Lung (tissue), 12 donors: ENCODE results near the gene SS18L1. TPM values are rescaled to one million over a fixed set of nuclear protein-coding genes. Genes with fewer than 3 reads are reported as not detected.

Experiments
- ATAC-seq: fragments of 200-7000 bp; cut with Tn5 transposase; one replicate; pipeline ENCODE4 v1.9.1; 2020; ENCODE audit warnings: moderate number of reproducible peaks; ENCODE audit not compliant: insufficient read depth, low FRiP score
- DNase-seq, 3 donors: peaks; one replicate each; pipeline ENCODE4 v3.0.0-alpha.2; 2013 to 2017
- H3K27ac ChIP-seq, 2 donors: one replicate each; pipeline ENCODE4 v1.5.1; 2013; ENCODE audit warnings: mild to moderate bottlenecking in 2 of 2, moderate library complexity in 2 of 2, control low read depth in 1 of 2, inconsistent platforms in 1 of 2, low read depth in 1 of 2, low read length in 1 of 2
- H3K27me3 ChIP-seq, 3 donors: one replicate each; pipeline ENCODE4 v1.5.1; 2013; ENCODE audit warnings: low read length in 2 of 3; ENCODE audit not compliant: control insufficient read depth in 3 of 3, insufficient read depth in 3 of 3
- H3K36me3 ChIP-seq, 4 donors: one replicate each; pipeline ENCODE4 v1.5.1; 2013; ENCODE audit warnings: low read length in 4 of 4, mild to moderate bottlenecking in 1 of 4, moderate library complexity in 1 of 4; ENCODE audit not compliant: control insufficient read depth in 4 of 4, insufficient read depth in 4 of 4
- H3K4me1 ChIP-seq, 5 donors: one replicate each; pipeline ENCODE4 v1.5.1; 2013; ENCODE audit warnings: low read length in 5 of 5, mild to moderate bottlenecking in 2 of 5, moderate library complexity in 1 of 5; ENCODE audit not compliant: control insufficient read depth in 5 of 5, insufficient read depth in 5 of 5
- H3K4me3 ChIP-seq: one replicate; pipeline ENCODE4 v1.5.1; 2013; ENCODE audit warnings: mild to moderate bottlenecking, control low read depth, moderate library complexity
- H3K9ac ChIP-seq, 2 donors: one replicate each; pipeline ENCODE4 v1.5.1; 2013; ENCODE audit warnings: low read length in 2 of 2, control low read depth in 1 of 2; ENCODE audit not compliant: insufficient read depth in 1 of 2
- H3K9me3 ChIP-seq, 4 donors: one replicate each; pipeline ENCODE4 v1.5.1; 2013; ENCODE audit warnings: low read length in 3 of 4, mild to moderate bottlenecking in 1 of 4, moderate library complexity in 1 of 4; ENCODE audit not compliant: control insufficient read depth in 4 of 4, insufficient read depth in 3 of 4
- WGBS, 2 donors: extraction: QIAGEN DNeasy Blood & Tissue Kit; methylation state at CpG; one replicate each; pipeline ENCODE4 v1.1.7; 2013; 5-methylcytosine and 5-hydroxymethylcytosine counted together
- polyA plus RNA-seq, 2 donors: library from polyadenylated mRNA; stranded (reverse); fragments of 200-250 nt; gene quantifications; one replicate each; pipeline ENCODE4 v1.2.1, GENCODE V29; 2013
- total RNA-seq, 2 donors: library from RNA; depleted of rRNA in 1 of 2; stranded (reverse); fragments of >200 nt in 1 of 2; gene quantifications; one replicate each; pipeline ENCODE4 v1.2.1, GENCODE V29; 2014 to 2021
- TF ChIP-seq, protein P1 (sequence below): IDR thresholded peaks from 2 replicates; pipeline ENCODE4 v1.5.1; 2012; ENCODE audit warnings: mild to moderate bottlenecking; ENCODE audit errors: control extremely low read depth, extremely low read depth
- donor health status: control.
- donor health status: control.
- donor health status: Bipolar disorder and iron deficiency.
- donor health status: healthy.
- donor health status: DM: yes; HTN: yes; CAD: no.

The SS18L1 gene
- total and polyA plus RNA-seq, 4 donors: 7.2 to 24.1 (median 14.9) TPM

DNA sequence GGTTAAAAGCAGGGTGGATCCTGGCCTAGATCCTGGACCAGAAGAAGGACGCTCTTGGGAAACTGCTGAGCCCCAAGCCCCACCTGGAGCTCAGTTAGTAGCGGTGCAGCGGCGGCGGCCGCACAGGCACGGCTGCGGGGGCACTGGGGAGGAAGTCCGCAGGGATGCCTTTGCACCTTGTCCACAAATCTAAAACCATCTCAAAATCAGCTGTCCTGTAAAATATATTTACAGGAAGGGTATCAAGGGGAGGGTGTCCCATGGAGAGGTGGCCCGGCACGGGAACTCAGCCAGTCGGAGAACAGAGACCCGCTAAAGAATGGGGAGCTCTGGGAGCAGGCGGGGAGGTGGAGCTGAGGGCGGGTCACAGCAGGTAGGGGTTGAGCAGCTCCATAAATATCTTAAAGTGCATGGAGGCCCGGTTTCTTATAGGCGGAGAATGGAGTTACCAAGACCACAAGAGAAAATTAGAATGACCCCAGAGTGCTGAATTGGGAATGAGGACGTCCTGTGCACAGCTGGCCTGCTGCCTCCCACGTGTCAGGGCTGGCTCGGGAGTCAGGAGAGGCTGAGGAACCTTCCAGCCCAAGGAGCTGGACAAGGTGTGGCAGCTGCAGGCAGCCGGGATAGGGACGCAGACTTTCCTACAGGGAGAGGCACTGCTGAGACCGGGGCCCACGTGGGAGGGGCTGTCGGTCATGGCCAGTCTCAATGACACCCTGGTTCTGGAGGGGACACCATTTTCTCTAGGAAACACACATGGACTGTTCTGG is 47.3 kb downstream of the SS18L1 start:
- TF ChIP-seq, protein P1, sequence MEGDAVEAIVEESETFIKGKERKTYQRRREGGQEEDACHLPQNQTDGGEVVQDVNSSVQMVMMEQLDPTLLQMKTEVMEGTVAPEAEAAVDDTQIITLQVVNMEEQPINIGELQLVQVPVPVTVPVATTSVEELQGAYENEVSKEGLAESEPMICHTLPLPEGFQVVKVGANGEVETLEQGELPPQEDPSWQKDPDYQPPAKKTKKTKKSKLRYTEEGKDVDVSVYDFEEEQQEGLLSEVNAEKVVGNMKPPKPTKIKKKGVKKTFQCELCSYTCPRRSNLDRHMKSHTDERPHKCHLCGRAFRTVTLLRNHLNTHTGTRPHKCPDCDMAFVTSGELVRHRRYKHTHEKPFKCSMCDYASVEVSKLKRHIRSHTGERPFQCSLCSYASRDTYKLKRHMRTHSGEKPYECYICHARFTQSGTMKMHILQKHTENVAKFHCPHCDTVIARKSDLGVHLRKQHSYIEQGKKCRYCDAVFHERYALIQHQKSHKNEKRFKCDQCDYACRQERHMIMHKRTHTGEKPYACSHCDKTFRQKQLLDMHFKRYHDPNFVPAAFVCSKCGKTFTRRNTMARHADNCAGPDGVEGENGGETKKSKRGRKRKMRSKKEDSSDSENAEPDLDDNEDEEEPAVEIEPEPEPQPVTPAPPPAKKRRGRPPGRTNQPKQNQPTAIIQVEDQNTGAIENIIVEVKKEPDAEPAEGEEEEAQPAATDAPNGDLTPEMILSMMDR: no peak
- Histone ChIP-seq H3K36me3 (peaks cover 6 to 16% (median 9%) of the 10 kb centered on the region in 4 donors), H3K9me3 (no peaks in the 10 kb centered on the region), H3K4me1 (no peaks in the 10 kb centered on the region), H3K4me3 (no peak overlapping the region), H3K27me3 (no peaks in the 10 kb centered on the region), H3K9ac (no peak overlapping the region), H3K27ac (no peak overlapping the region)
- ATAC-seq (no peak), DNase-seq (no peak)
- WGBS, 2 donors: 91 to 94% methylated on average over 25 of the region's 25 CpGs

DNA sequence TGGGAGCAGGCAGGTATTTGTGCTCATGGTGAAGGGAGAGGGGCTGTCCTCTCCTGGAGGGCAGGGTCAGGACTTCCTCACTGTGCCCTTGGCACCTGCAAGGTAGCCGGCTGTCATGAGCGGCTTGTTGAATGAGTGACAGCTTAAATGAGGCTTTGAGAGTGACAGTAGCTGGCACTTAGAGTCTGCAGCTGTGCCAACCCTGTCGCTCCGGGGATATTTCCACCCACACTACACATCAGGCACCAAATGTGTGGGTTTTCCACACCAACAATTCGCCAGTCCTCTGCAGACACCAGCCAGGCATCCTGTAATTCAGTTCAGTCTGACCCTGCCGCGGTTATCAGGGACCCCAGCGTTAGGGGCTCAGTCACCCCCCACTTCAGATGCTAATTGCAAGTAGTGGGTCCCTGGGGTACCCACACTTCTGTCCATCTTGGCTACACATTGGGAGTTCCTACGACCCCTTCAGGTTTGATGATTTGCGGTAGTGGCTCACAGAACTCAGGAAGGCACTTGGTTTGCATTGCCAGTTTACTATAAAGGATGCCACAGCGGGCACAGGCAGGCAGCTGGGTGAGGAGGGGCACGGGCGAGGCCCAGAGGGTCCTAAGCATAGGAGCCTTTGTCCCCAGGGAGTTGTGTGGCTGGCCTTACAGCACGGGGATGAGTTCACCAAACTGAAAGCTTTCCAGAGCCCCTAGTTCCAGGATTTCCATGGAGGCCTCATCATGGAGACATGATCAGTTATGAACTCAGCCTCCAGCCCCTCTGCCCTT is 48.4 kb downstream of the SS18L1 start:
- no peaks in the 10 kb centered on the region for H3K4me1 ChIP-seq
- H3K36me3 ChIP-seq: peaks cover 7 to 17% (median 9%) of the 10 kb centered on the region in 4 donors
- DNase-seq (no peak), ATAC-seq (no peak)
- no peaks in the 10 kb centered on the region for H3K9me3 ChIP-seq
- no peak overlapping the region for H3K4me3 ChIP-seq
- no peaks in the 10 kb centered on the region for H3K27me3 ChIP-seq
- H3K27ac ChIP-seq: no peak overlapping the region
- H3K9ac ChIP-seq: no peak overlapping the region
- TF ChIP-seq, protein P1: no peak
- WGBS, 2 donors: 92 to 93% methylated on average over 14 of the region's 14 CpGs

DNA sequence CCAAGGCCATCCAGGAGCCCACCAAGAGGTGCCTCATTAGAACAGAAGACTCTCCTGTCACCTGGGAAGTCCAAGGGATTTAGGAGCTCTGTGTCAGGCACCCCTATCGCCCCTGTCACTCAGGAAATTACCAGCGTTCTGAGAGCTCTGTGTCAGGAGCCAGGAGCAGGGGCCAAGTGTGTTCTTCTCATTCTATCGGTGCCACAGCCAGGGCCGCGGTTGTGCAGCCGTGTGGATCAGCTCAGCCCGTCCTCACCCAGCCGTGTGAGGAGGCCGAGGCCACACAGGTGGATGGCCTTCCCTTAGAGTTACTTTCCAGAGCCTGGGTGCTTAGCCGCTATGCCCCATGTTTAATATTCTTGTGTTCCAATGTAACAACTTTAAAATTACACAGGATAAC is 49.1 kb downstream of the SS18L1 start:
- Histone ChIP-seq H3K9ac (no peak overlapping the region), H3K4me1 (no peaks in the 10 kb centered on the region), H3K27me3 (no peaks in the 10 kb centered on the region), H3K4me3 (no peak overlapping the region), H3K36me3 (peaks cover 7 to 20% (median 9%) of the 10 kb centered on the region in 4 donors), H3K27ac (no peak overlapping the region), H3K9me3 (no peaks in the 10 kb centered on the region)
- TF ChIP-seq, protein P1: no peak
- DNase-seq: no peak
- ATAC-seq: no peak
- WGBS, 2 donors: 90 to 97% methylated on average over 10 of the region's 10 CpGs
